ENCODE measurements around the gene SHROOM3. TPM values are rescaled to one million over a fixed set of nuclear protein-coding genes. Genes with fewer than 3 reads are reported as not detected.

Gene SHROOM3
- polyA plus RNA-seq, 3 donors: 36.8 to 41.2 (median 37.1) TPM

- DNase-seq: no peak
Measured at GRCh38 chr4:76740866-76741662, 306.0 kb downstream of the SHROOM3 start.

GRCh38 chr4:76741663-76742020 lies 306.6 kb downstream of the SHROOM3 start:
- no peak for DNase-seq

- no peak for DNase-seq
Measured at GRCh38 chr4:76744241-76744921, 309.4 kb downstream of the SHROOM3 start.

GRCh38 chr4:76745240-76745639 lies 310.2 kb downstream of the SHROOM3 start:
- no peak for DNase-seq

GRCh38 chr4:76747563-76747962 lies 312.5 kb downstream of the SHROOM3 start:
- no peak for DNase-seq

- peak; percentile 36 for DNase-seq
Measured at GRCh38 chr4:76748649-76749048, 313.6 kb downstream of the SHROOM3 start.

- no peak for DNase-seq
Measured at GRCh38 chr4:76749355-76749754, 314.3 kb downstream of the SHROOM3 start.

- DNase-seq: no peak
Measured at GRCh38 chr4:76750716-76751115, 315.7 kb downstream of the SHROOM3 start.

- no peak for DNase-seq
Measured at GRCh38 chr4:76751612-76752343, 316.7 kb downstream of the SHROOM3 start.

- no peak for DNase-seq
Measured at GRCh38 chr4:76752861-76753501, 318.0 kb downstream of the SHROOM3 start.

GRCh38 chr4:76753814-76754213 lies 318.8 kb downstream of the SHROOM3 start:
- peak; percentile 84 for DNase-seq

- no peak for DNase-seq
Measured at GRCh38 chr4:76754439-76754838, 319.4 kb downstream of the SHROOM3 start.

- DNase-seq: no peak
Measured at GRCh38 chr4:76755756-76756155, 320.7 kb downstream of the SHROOM3 start.

GRCh38 chr4:76756416-76756815 lies 321.4 kb downstream of the SHROOM3 start:
- DNase-seq: no peak

- DNase-seq: no peak
Measured at GRCh38 chr4:76757418-76757939, 322.4 kb downstream of the SHROOM3 start.

- DNase-seq: peak; percentile 74
Measured at GRCh38 chr4:76758290-76758882, 323.4 kb downstream of the SHROOM3 start.

GRCh38 chr4:76758996-76759395 lies 324.0 kb downstream of the SHROOM3 start:
- DNase-seq: no peak

- no peak for DNase-seq
Measured at GRCh38 chr4:76760193-76760592, 325.2 kb downstream of the SHROOM3 start.

- DNase-seq: no peak
Measured at GRCh38 chr4:76762137-76763130, 327.4 kb downstream of the SHROOM3 start.

GRCh38 chr4:76764251-76764650 lies 329.2 kb downstream of the SHROOM3 start:
- DNase-seq: no peak
